ENCODE results near the gene SHCBP1L. TPM values are rescaled to one million over a fixed set of nuclear protein-coding genes. Genes with fewer than 3 reads are reported as not detected.

SHCBP1L gene
- total RNA-seq, 1 experiment from 2014 or later = not detected

GRCh38 chr1:182857212-182857611, 95.8 kb downstream of the SHCBP1L start:
- Histone ChIP-seq H3K23ac (ENCODE audit: insufficient read length, low read depth, low read length) (no peak overlapping the region), H3K18ac (ENCODE audit: insufficient read length, low read depth, low read length) (no peak overlapping the region), H2BK20ac (ENCODE audit: low read depth, low read length, poor library complexity, severe bottlenecking) (no peak overlapping the region), H2BK5ac (ENCODE audit: insufficient read length, low read length) (no peak overlapping the region), H2AFZ (ENCODE audit: low read length) (no peak overlapping the region), H2AK5ac (ENCODE audit: insufficient read length, low read length) (no peak overlapping the region), H3K56ac (ENCODE audit: insufficient read length, low read depth, low read length) (no peak overlapping the region), H4K5ac (ENCODE audit: insufficient read length, low read depth, low read length) (no peak overlapping the region), H3T11ph (ENCODE audit: low read length) (no peak overlapping the region), H2BK12ac (ENCODE audit: insufficient read length, low read depth, low read length) (no peak overlapping the region), H3K27ac (ENCODE audit: insufficient read length, low read depth, low read length) (no peak overlapping the region), H4K20me1 (ENCODE audit: control insufficient read depth, insufficient read depth, insufficient read length) (no peaks in the 10 kb centered on the region), H3K4ac (ENCODE audit: low read depth, low read length) (no peak overlapping the region), H3K27me3 (ENCODE audit: insufficient read depth, low read length) (no peaks in the 10 kb centered on the region), H3K23me2 (ENCODE audit: insufficient read length, low read depth, low read length, poor library complexity, severe bottlenecking) (no peaks in the 10 kb centered on the region), H3K79me2 (ENCODE audit: insufficient read depth, low read length) (no peaks in the 10 kb centered on the region), H4K8ac (replicated peaks; ENCODE audit: insufficient read length, low read depth, low read length) (no peak overlapping the region), H3K79me1 (ENCODE audit: insufficient read depth, low read depth, low read length, poor library complexity, severe bottlenecking) (peaks cover 6% of the 10 kb centered on the region), H2BK15ac (ENCODE audit: low read depth, low read length) (no peak overlapping the region), H3K9me3 (ENCODE audit: control insufficient read depth, low read depth, low read length) (no peaks in the 10 kb centered on the region), H3K9ac (ENCODE audit: extremely low read depth, insufficient read length, low read length) (no peak overlapping the region), H3K4me2 (ENCODE audit: insufficient read depth, insufficient read length, low read length) (no peak overlapping the region), H2BK120ac (ENCODE audit: low read depth, low read length, poor library complexity, severe bottlenecking) (no peak overlapping the region), H3K4me1 (ENCODE audit: insufficient read depth, low read length) (no peaks in the 10 kb centered on the region), H3K14ac (ENCODE audit: insufficient read depth, low read length) (no peak overlapping the region), H4K91ac (ENCODE audit: insufficient read length, low read depth, low read length) (no peak overlapping the region)
- TF ChIP-seq CTCF (conservative IDR thresholded peaks at IDR 0.05) = no peak
- Mint-ChIP-seq H3K36me3 (ENCODE audit: insufficient read depth in 1 of 3, low read depth in 3 of 3) (peaks cover 81 to 98% (median 98%) of the 10 kb centered on the region in 3 experiments; a peak in 6 of 7 replicates), H3K4me1 (no peaks in the 10 kb centered on the region), H3K4me3 (no peak overlapping the region), H3K27ac (no peak overlapping the region), H3K9me3 (no peaks in the 10 kb centered on the region), H3K27me3 (ENCODE audit: low read depth) (no peaks in the 10 kb centered on the region)
- no CpG with 5 or more reads among the region's 3 CpGs for WGBS (ENCODE audit: extremely low coverage, insufficient read length, low lambda C conversion rate)
- no peak for DNase-seq
